ENCODE data around the gene QPRT. TPM values are rescaled to one million over a fixed set of nuclear protein-coding genes. Genes with fewer than 3 reads are reported as not detected.
"Not testable (repeated sequence)": the region's sequence is repeated elsewhere in the genome, so short reads cannot be mapped to it uniquely, and the experiment has no call there.

The QPRT gene
- total and polyA plus RNA-seq, 2 experiments from 2014 or later, result 65.4 to 128 TPM

DNA sequence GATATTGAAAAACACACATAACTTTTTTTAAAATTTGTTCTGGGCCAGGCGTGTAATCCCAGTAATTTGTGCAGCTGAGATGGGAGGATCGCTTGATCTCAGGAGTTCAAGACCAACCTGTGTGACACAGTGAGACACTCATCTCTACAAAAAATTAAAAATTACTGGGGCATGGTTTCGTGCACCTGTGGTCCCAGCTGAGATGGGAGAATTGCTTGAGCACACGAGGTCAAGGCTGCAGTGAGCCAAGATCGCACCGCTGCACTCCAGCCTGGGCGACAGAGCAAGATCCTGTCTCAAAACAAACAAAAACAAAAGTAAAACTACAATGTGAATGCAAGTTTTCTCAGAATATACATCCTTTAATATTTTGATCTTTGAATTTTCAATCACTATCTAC lies 51.7 kb downstream of the QPRT start:
- Mint-ChIP-seq H3K27me3 (ENCODE audit: insufficient read depth, low read depth, poor library complexity) (peaks cover 7% of the 10 kb centered on the region), H3K4me3 (no peak overlapping the region), H3K27ac (no peak overlapping the region), H3K36me3 (ENCODE audit: low read depth) (peaks cover 93% of the 10 kb centered on the region), H3K9me3 (no peaks in the 10 kb centered on the region; the same call in 1 of the 3 replicates), H3K4me1 (peaks cover 19% of the 10 kb centered on the region)
- Histone ChIP-seq H3K4me1 (ENCODE audit: insufficient read depth) (no peaks in the 10 kb centered on the region), H3K27ac (ENCODE audit: low read depth) (no peak overlapping the region), H3K27me3 (ENCODE audit: insufficient read depth) (no peaks in the 10 kb centered on the region), H3K9me2 (ENCODE audit: insufficient read depth) (no peaks in the 10 kb centered on the region), H3K36me3 (ENCODE audit: insufficient read depth) (peaks cover 44% of the 10 kb centered on the region), H2AFZ (no peak overlapping the region), H3F3A (replicated peaks; ENCODE audit: low read depth) (peaks cover 58% of the 10 kb centered on the region), H3K79me2 (replicated peaks; ENCODE audit: insufficient read depth) (peaks cover 42% of the 10 kb centered on the region), H3K4me3 (no peak overlapping the region), H3K4me2 (no peak overlapping the region), H4K20me1 (replicated peaks; ENCODE audit: insufficient read depth) (peaks cover 59% of the 10 kb centered on the region)
- no peak for ATAC-seq
- TF ChIP-seq EZH2 (IDR thresholded peaks at IDR 0.05; ENCODE audit: low read depth, unreplicated experiment), result no peak
- TF ChIP-seq, protein P1, sequence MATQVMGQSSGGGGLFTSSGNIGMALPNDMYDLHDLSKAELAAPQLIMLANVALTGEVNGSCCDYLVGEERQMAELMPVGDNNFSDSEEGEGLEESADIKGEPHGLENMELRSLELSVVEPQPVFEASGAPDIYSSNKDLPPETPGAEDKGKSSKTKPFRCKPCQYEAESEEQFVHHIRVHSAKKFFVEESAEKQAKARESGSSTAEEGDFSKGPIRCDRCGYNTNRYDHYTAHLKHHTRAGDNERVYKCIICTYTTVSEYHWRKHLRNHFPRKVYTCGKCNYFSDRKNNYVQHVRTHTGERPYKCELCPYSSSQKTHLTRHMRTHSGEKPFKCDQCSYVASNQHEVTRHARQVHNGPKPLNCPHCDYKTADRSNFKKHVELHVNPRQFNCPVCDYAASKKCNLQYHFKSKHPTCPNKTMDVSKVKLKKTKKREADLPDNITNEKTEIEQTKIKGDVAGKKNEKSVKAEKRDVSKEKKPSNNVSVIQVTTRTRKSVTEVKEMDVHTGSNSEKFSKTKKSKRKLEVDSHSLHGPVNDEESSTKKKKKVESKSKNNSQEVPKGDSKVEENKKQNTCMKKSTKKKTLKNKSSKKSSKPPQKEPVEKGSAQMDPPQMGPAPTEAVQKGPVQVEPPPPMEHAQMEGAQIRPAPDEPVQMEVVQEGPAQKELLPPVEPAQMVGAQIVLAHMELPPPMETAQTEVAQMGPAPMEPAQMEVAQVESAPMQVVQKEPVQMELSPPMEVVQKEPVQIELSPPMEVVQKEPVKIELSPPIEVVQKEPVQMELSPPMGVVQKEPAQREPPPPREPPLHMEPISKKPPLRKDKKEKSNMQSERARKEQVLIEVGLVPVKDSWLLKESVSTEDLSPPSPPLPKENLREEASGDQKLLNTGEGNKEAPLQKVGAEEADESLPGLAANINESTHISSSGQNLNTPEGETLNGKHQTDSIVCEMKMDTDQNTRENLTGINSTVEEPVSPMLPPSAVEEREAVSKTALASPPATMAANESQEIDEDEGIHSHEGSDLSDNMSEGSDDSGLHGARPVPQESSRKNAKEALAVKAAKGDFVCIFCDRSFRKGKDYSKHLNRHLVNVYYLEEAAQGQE (IDR thresholded peaks at IDR 0.05; ENCODE audit: unreplicated experiment), result no peak
- no peak for TF ChIP-seq CREB1 (CRISPR knock-in tag; IDR thresholded peaks at IDR 0.05; ENCODE audit: low read depth)
- no peak for TF ChIP-seq ZNF331 (CRISPR knock-in tag; IDR thresholded peaks at IDR 0.05; ENCODE audit: low read depth)
- no peak for TF ChIP-seq NANOG (IDR thresholded peaks at IDR 0.05; ENCODE audit: borderline replicate concordance)
- TF ChIP-seq JUNB (IDR thresholded peaks at IDR 0.05; ENCODE audit: unreplicated experiment), result no peak
- TF ChIP-seq POLR2AphosphoS5 (IDR thresholded peaks at IDR 0.05; ENCODE audit: low read depth), result no peak
- no peak for TF ChIP-seq EZH2phosphoT487 (IDR thresholded peaks at IDR 0.05; ENCODE audit: unreplicated experiment)
- TF ChIP-seq, protein P2, sequence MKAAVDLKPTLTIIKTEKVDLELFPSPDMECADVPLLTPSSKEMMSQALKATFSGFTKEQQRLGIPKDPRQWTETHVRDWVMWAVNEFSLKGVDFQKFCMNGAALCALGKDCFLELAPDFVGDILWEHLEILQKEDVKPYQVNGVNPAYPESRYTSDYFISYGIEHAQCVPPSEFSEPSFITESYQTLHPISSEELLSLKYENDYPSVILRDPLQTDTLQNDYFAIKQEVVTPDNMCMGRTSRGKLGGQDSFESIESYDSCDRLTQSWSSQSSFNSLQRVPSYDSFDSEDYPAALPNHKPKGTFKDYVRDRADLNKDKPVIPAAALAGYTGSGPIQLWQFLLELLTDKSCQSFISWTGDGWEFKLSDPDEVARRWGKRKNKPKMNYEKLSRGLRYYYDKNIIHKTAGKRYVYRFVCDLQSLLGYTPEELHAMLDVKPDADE (IDR thresholded peaks at IDR 0.05), result no peak
- TF ChIP-seq STAT1 (IDR thresholded peaks at IDR 0.05; ENCODE audit: unreplicated experiment), result no peak
- no peak for DNase-seq (ENCODE audit: low spot score)

- not testable (repeated sequence) for H2AFZ ChIP-seq; H3K9me3 Mint-ChIP-seq; H3K27me3 ChIP-seq (ENCODE audit: insufficient read depth); H3K27ac Mint-ChIP-seq; H3K4me1 ChIP-seq (ENCODE audit: insufficient read depth); H3K4me3 Mint-ChIP-seq; DNase-seq (ENCODE audit: low spot score); H3K9me2 ChIP-seq (ENCODE audit: insufficient read depth); H3K4me2 ChIP-seq; ATAC-seq; H3K4me3 ChIP-seq
- H3K27me3 Mint-ChIP-seq (ENCODE audit: insufficient read depth, low read depth, poor library complexity), result peaks cover 12% of the 10 kb centered on the region
- peaks cover 40% of the 10 kb centered on the region for H3K36me3 ChIP-seq (ENCODE audit: insufficient read depth)
- 0 out of 2 replicates have a peak overlapping the region, but pooled peaks have one; percentile 45 for H3K27ac ChIP-seq (ENCODE audit: low read depth)
- H3F3A ChIP-seq (replicated peaks; ENCODE audit: low read depth), result peaks cover 60% of the 10 kb centered on the region
- peaks cover 93% of the 10 kb centered on the region for H3K36me3 Mint-ChIP-seq (ENCODE audit: low read depth)
- H3K79me2 ChIP-seq (replicated peaks; ENCODE audit: insufficient read depth), result peaks cover 28% of the 10 kb centered on the region
- peaks cover 46% of the 10 kb centered on the region for H4K20me1 ChIP-seq (replicated peaks; ENCODE audit: insufficient read depth)
- H3K4me1 Mint-ChIP-seq, result peaks cover 14% of the 10 kb centered on the region
Observed at GRCh38 chr16:29731768-29732601, 53.0 kb downstream of the QPRT start.

Measured in GM23338 (cell line).